Liver (tissue), 10 donors: ENCODE data around the gene GADD45GIP1. TPM values are rescaled to one million over a fixed set of nuclear protein-coding genes. Genes with fewer than 3 reads are reported as not detected.

Source experiments
- DNase-seq: peaks from one replicate; pipeline ENCODE4 v3.0.0-alpha.2; 2017; ENCODE audit warnings: low spot score
- H3K27ac ChIP-seq, 2 donors: one replicate each; pipeline ENCODE4 v1.7.0; 2013; ENCODE audit warnings: inconsistent platforms in 2 of 2, low read length in 2 of 2, control low read depth in 1 of 2, low read depth in 1 of 2, mild to moderate bottlenecking in 1 of 2
- H3K27me3 ChIP-seq, 4 donors: one replicate each; pipeline versions ENCODE4 v1.6.1 to v1.7.0; 2013; ENCODE audit warnings: low read length in 3 of 4, inconsistent platforms in 1 of 4, mild to moderate bottlenecking in 1 of 4, moderate library complexity in 1 of 4; ENCODE audit not compliant: control insufficient read depth in 4 of 4, insufficient read depth in 4 of 4
- H3K36me3 ChIP-seq, 4 donors: one replicate each; pipeline versions ENCODE4 v1.6.1 to v1.7.0; 2013; ENCODE audit warnings: low read length in 3 of 4, mild to moderate bottlenecking in 3 of 4, low read depth in 1 of 4, moderate library complexity in 1 of 4; ENCODE audit not compliant: control insufficient read depth in 4 of 4, insufficient read depth in 3 of 4
- H3K4me1 ChIP-seq, 4 donors: one replicate each; pipeline versions ENCODE4 v1.6.1 to v1.7.0; 2013; ENCODE audit warnings: low read length in 3 of 4, mild to moderate bottlenecking in 3 of 4, moderate library complexity in 1 of 4; ENCODE audit not compliant: control insufficient read depth in 4 of 4, insufficient read depth in 4 of 4
- H3K4me3 ChIP-seq, 3 donors: one replicate each; pipeline versions ENCODE4 v1.6.1 to v1.7.0; 2013; ENCODE audit warnings: low read length in 3 of 3, control low read depth in 1 of 3, low read depth in 1 of 3, mild to moderate bottlenecking in 1 of 3
- H3K9ac ChIP-seq, 2 donors: one replicate each; pipeline ENCODE4 v1.7.0; 2013; ENCODE audit warnings: low read length in 2 of 2, mild to moderate bottlenecking in 2 of 2, moderate library complexity in 2 of 2, control low read depth in 1 of 2, low read depth in 1 of 2
- H3K9me3 ChIP-seq, 4 donors: one replicate each; pipeline versions ENCODE4 v1.6.1 to v1.7.0; 2013; ENCODE audit warnings: low read length in 3 of 4; ENCODE audit not compliant: control insufficient read depth in 4 of 4
- ATF3 ChIP-seq: IDR thresholded peaks from 2 replicates; pipeline ENCODE4 v1.6.1; 2016; ENCODE audit warnings: antibody characterized with exemption
- EGR1 ChIP-seq, 2 donors: IDR thresholded peaks; 2 replicates each; pipeline ENCODE4 v1.6.1; 2016 to 2018; ENCODE audit warnings: antibody characterized with exemption in 2 of 2, low read depth in 2 of 2
- FOXA1 ChIP-seq: IDR thresholded peaks from 2 replicates; pipeline ENCODE4 v1.6.1; 2016; ENCODE audit warnings: antibody characterized with exemption
- FOXA2 ChIP-seq: IDR thresholded peaks from 2 replicates; pipeline ENCODE4 v1.6.1; 2016; ENCODE audit warnings: antibody characterized with exemption
- GABPA ChIP-seq, 2 donors: IDR thresholded peaks in 1 of 2; conservative IDR thresholded peaks in 1 of 2; 2 replicates each; pipeline ENCODE4 v1.6.1; 2016; ENCODE audit warnings: antibody characterized with exemption in 2 of 2, mild to moderate bottlenecking in 1 of 2, moderate library complexity in 1 of 2
- HNF4A ChIP-seq, 2 donors: conservative IDR thresholded peaks; 2 replicates each; pipeline ENCODE4 v1.6.1; 2016; ENCODE audit warnings: antibody characterized with exemption in 2 of 2, mild to moderate bottlenecking in 2 of 2
- HNF4G ChIP-seq: IDR thresholded peaks from 2 replicates; pipeline ENCODE4 v1.6.1; 2016; ENCODE audit warnings: antibody characterized with exemption
- JUND ChIP-seq, 2 donors: IDR thresholded peaks; 2 replicates each; pipeline ENCODE4 v1.6.1; 2016; ENCODE audit warnings: antibody characterized with exemption in 2 of 2
- MAX ChIP-seq: IDR thresholded peaks from 2 replicates; pipeline ENCODE4 v1.6.1; 2016; ENCODE audit warnings: antibody characterized with exemption
- NR2F2 ChIP-seq: IDR thresholded peaks from 2 replicates; pipeline ENCODE4 v1.6.1; 2016; ENCODE audit warnings: antibody characterized with exemption
- RAD21 ChIP-seq, 2 donors: IDR thresholded peaks; 2 replicates each; pipeline ENCODE4 v1.6.1; 2016; ENCODE audit warnings: antibody characterized with exemption in 2 of 2, mild to moderate bottlenecking in 2 of 2
- RXRA ChIP-seq, 2 donors: IDR thresholded peaks; 2 replicates each; pipeline ENCODE4 v1.6.1; 2017 to 2018; ENCODE audit warnings: antibody characterized with exemption in 2 of 2, mild to moderate bottlenecking in 1 of 2
- SP1 ChIP-seq: IDR thresholded peaks from 2 replicates; pipeline ENCODE4 v1.6.1; 2018; ENCODE audit warnings: antibody characterized with exemption, mild to moderate bottlenecking
- TAF1 ChIP-seq: conservative IDR thresholded peaks from 2 replicates; pipeline ENCODE4 v1.6.1; 2016; ENCODE audit warnings: antibody characterized with exemption, mild to moderate bottlenecking
- YY1 ChIP-seq: IDR thresholded peaks from 2 replicates; pipeline ENCODE4 v1.6.1; 2016; ENCODE audit warnings: antibody characterized with exemption, mild to moderate bottlenecking
- WGBS: extraction: QIAGEN DNeasy Blood & Tissue Kit; methylation state at CpG from one replicate; pipeline ENCODE4 v1.1.7; 2013; 5-methylcytosine and 5-hydroxymethylcytosine counted together
- polyA plus RNA-seq, 2 donors: library from polyadenylated mRNA; stranded (reverse) in 1 of 2; unstranded in 1 of 2; fragments of 200-250 nt in 1 of 2; fragments of >200 nt in 1 of 2; fragmentation: Nextera tagmentation in 1 of 2; extraction: Ambion mirVana in 1 of 2; gene quantifications; one replicate each; pipeline versions ENCODE4 v1.2.1 to v1.2.3, GENCODE V29; 2013 to 2015
- small RNA-seq: library from RNA; depleted of rRNA; stranded (forward); fragments of <200 nt; gene quantifications from one replicate; pipeline ENCODE3, GENCODE V24; 2014
- total RNA-seq, 2 donors: library from RNA; depleted of rRNA; stranded (reverse); fragments of >200 nt; gene quantifications; one replicate each; pipeline ENCODE4 v1.2.3, GENCODE V29; 2014
- TF ChIP-seq, protein P1 (sequence below): fragments of 150-350 bp; IDR thresholded peaks from 2 replicates; pipeline ENCODE4 v1.5.1; 2017; ENCODE audit warnings: improper control_type of control experiment, low read depth, low read length; ENCODE audit not compliant: missing input control
- TF ChIP-seq, protein P2 (sequence below): IDR thresholded peaks from 2 replicates; pipeline ENCODE4 v1.6.1; 2016; ENCODE audit warnings: antibody characterized with exemption, mild to moderate bottlenecking
- TF ChIP-seq, protein P3 (sequence below): IDR thresholded peaks from 2 replicates; pipeline ENCODE4 v1.6.1; 2016; ENCODE audit warnings: antibody characterized with exemption
- donor health status: healthy.
- donor health status: healthy.
- donor health status: healthy.
- donor health status: healthy.
- donor health status: healthy.

GADD45GIP1 gene
- total and polyA plus RNA-seq, 4 donors, result 8.4 to 54.2 (median 22.9) TPM

GRCh38 chr19:12912571-12912970 lies 44.5 kb downstream of the GADD45GIP1 start:
- H3K36me3 ChIP-seq, result no peaks in the 10 kb centered on the region
- no peak for DNase-seq
- WGBS, result 60% methylated on average over 4 of the region's 4 CpGs
- H3K4me3 ChIP-seq, result no peak overlapping the region
- no peaks in the 10 kb centered on the region for H3K9me3 ChIP-seq
- TF ChIP-seq GABPA (IDR thresholded peaks at IDR 0.05 in 1 of 2, conservative IDR thresholded peaks at IDR 0.05 in 1 of 2) (no peak), SP1 (no peak)
- H3K27ac ChIP-seq, result no peak overlapping the region
- H3K4me1 ChIP-seq, result peaks cover 0 to 7% (median 5%) of the 10 kb centered on the region in 4 donors
- no peaks in the 10 kb centered on the region for H3K27me3 ChIP-seq
- no peak overlapping the region for H3K9ac ChIP-seq

DNA sequence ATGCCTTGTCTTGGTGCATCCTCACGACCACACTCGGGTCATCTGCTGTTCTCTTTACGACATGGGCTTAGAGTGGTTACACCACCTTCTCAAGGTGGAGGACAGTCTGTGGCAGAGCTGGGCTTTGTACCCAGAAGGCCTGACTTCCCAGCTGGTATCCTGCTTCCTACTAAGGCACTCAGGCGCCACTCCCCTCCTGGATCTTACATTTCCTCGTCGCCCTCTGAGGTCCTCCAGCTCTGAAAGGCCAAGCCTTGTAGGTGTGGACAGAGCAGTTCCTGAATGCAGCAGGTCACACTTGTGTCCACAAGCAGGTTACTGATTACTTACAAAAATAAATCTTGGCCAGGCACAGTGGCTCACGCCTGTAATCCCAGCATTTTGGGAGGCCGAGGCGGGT lies 49.9 kb downstream of the GADD45GIP1 start:
- DNase-seq, result no peak
- Histone ChIP-seq H3K9ac (no peak overlapping the region), H3K36me3 (peaks cover 0 to 5% (median 0%) of the 10 kb centered on the region in 4 donors), H3K9me3 (no peaks in the 10 kb centered on the region), H3K27ac (no peak overlapping the region), H3K4me1 (no peaks in the 10 kb centered on the region), H3K27me3 (no peaks in the 10 kb centered on the region), H3K4me3 (no peak overlapping the region)
- 91% methylated on average over 9 of the region's 9 CpGs for WGBS
- TF ChIP-seq ATF3 (no peak), SP1 (no peak), FOXA1 (no peak), YY1 (no peak), GABPA (IDR thresholded peaks at IDR 0.05 in 1 of 2, conservative IDR thresholded peaks at IDR 0.05 in 1 of 2) (no peak), FOXA2 (no peak), RAD21 (IDR thresholded peaks at IDR 0.05) (no peak), TAF1 (no peak), NR2F2 (no peak), HNF4G (no peak), RXRA (IDR thresholded peaks at IDR 0.05) (no peak), MAX (no peak), HNF4A (conservative IDR thresholded peaks at IDR 0.05) (no peak), JUND (IDR thresholded peaks at IDR 0.05) (no peak), EGR1 (IDR thresholded peaks at IDR 0.05; ENCODE audit: low read depth in 2 of 2) (no peak)
- TF ChIP-seq, protein P1, sequence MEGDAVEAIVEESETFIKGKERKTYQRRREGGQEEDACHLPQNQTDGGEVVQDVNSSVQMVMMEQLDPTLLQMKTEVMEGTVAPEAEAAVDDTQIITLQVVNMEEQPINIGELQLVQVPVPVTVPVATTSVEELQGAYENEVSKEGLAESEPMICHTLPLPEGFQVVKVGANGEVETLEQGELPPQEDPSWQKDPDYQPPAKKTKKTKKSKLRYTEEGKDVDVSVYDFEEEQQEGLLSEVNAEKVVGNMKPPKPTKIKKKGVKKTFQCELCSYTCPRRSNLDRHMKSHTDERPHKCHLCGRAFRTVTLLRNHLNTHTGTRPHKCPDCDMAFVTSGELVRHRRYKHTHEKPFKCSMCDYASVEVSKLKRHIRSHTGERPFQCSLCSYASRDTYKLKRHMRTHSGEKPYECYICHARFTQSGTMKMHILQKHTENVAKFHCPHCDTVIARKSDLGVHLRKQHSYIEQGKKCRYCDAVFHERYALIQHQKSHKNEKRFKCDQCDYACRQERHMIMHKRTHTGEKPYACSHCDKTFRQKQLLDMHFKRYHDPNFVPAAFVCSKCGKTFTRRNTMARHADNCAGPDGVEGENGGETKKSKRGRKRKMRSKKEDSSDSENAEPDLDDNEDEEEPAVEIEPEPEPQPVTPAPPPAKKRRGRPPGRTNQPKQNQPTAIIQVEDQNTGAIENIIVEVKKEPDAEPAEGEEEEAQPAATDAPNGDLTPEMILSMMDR, result no peak
- TF ChIP-seq, protein P2, sequence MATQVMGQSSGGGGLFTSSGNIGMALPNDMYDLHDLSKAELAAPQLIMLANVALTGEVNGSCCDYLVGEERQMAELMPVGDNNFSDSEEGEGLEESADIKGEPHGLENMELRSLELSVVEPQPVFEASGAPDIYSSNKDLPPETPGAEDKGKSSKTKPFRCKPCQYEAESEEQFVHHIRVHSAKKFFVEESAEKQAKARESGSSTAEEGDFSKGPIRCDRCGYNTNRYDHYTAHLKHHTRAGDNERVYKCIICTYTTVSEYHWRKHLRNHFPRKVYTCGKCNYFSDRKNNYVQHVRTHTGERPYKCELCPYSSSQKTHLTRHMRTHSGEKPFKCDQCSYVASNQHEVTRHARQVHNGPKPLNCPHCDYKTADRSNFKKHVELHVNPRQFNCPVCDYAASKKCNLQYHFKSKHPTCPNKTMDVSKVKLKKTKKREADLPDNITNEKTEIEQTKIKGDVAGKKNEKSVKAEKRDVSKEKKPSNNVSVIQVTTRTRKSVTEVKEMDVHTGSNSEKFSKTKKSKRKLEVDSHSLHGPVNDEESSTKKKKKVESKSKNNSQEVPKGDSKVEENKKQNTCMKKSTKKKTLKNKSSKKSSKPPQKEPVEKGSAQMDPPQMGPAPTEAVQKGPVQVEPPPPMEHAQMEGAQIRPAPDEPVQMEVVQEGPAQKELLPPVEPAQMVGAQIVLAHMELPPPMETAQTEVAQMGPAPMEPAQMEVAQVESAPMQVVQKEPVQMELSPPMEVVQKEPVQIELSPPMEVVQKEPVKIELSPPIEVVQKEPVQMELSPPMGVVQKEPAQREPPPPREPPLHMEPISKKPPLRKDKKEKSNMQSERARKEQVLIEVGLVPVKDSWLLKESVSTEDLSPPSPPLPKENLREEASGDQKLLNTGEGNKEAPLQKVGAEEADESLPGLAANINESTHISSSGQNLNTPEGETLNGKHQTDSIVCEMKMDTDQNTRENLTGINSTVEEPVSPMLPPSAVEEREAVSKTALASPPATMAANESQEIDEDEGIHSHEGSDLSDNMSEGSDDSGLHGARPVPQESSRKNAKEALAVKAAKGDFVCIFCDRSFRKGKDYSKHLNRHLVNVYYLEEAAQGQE, result no peak
- TF ChIP-seq, protein P3, sequence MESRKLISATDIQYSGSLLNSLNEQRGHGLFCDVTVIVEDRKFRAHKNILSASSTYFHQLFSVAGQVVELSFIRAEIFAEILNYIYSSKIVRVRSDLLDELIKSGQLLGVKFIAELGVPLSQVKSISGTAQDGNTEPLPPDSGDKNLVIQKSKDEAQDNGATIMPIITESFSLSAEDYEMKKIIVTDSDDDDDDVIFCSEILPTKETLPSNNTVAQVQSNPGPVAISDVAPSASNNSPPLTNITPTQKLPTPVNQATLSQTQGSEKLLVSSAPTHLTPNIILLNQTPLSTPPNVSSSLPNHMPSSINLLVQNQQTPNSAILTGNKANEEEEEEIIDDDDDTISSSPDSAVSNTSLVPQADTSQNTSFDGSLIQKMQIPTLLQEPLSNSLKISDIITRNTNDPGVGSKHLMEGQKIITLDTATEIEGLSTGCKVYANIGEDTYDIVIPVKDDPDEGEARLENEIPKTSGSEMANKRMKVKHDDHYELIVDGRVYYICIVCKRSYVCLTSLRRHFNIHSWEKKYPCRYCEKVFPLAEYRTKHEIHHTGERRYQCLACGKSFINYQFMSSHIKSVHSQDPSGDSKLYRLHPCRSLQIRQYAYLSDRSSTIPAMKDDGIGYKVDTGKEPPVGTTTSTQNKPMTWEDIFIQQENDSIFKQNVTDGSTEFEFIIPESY, result no peak

Small RNA genes lying within 50 kb of the gene (small RNA-seq; reads per million reads assigned to genes)
- gene MIR5695, result 0.24 reads per million, percentile 14 among the genes with 10 or more reads in this experiment
- gene MIR6515, result not detected

Other genes starting within 250 kb of the GADD45GIP1 start
- 10 to 100 TPM; 19.6 to 22.2 TPM for gene TNPO2, start 233.3 kb downstream of the GADD45GIP1 start, total RNA-seq
- gene TNPO2, start 233.3 kb downstream of the GADD45GIP1 start, polyA plus RNA-seq, result 10 to 100 TPM in 1 of 2 donors, 1 to 10 TPM in 1; 6.3 to 12.1 TPM
- 10 to 100 TPM; 69.3 to 84.3 TPM for gene TRIR, start 222.5 kb downstream of the GADD45GIP1 start, total RNA-seq
- 100 to 1,000 TPM; 106 to 169 TPM for gene TRIR, start 222.5 kb downstream of the GADD45GIP1 start, polyA plus RNA-seq
- gene GET3, start 219.7 kb downstream of the GADD45GIP1 start, total RNA-seq, result 10 to 100 TPM; 23.4 to 31.0 TPM
- 10 to 100 TPM; 22.8 to 44.1 TPM for gene GET3, start 219.7 kb downstream of the GADD45GIP1 start, polyA plus RNA-seq
- gene BEST2, start 205.4 kb downstream of the GADD45GIP1 start, total RNA-seq, result not detected
- gene BEST2, start 205.4 kb downstream of the GADD45GIP1 start, polyA plus RNA-seq, result not detected
- gene HOOK2, start 181.7 kb downstream of the GADD45GIP1 start, total RNA-seq, result 10 to 100 TPM; 11.3 to 36.4 TPM
- 10 to 100 TPM; 12.9 to 17.0 TPM for gene HOOK2, start 181.7 kb downstream of the GADD45GIP1 start, polyA plus RNA-seq
- 10 to 100 TPM; 68.6 to 79.2 TPM for gene JUNB, start 165.7 kb downstream of the GADD45GIP1 start, total RNA-seq
- gene JUNB, start 165.7 kb downstream of the GADD45GIP1 start, polyA plus RNA-seq, result 10 to 100 TPM; 32.7 to 44.6 TPM
- gene PRDX2, start 155.4 kb downstream of the GADD45GIP1 start, total RNA-seq, result 1,000 to 10,000 TPM in 1 of 2 donors, 100 to 1,000 TPM in 1; 222 to 1,737 TPM
- 100 to 1,000 TPM; 265 to 301 TPM for gene PRDX2, start 155.4 kb downstream of the GADD45GIP1 start, polyA plus RNA-seq
- gene THSD8, start 155.2 kb downstream of the GADD45GIP1 start, total RNA-seq, result under 1 TPM in 1 of 2 donors, not detected in 1; 0.33 TPM
- gene THSD8, start 155.2 kb downstream of the GADD45GIP1 start, polyA plus RNA-seq, result under 1 TPM; 0.22 to 0.35 TPM
- gene RNASEH2A, start 150.6 kb downstream of the GADD45GIP1 start, total RNA-seq, result 10 to 100 TPM in 1 of 2 donors, 1 to 10 TPM in 1; 1.8 to 17.5 TPM
- gene RNASEH2A, start 150.6 kb downstream of the GADD45GIP1 start, polyA plus RNA-seq, result 1 to 10 TPM; 2.3 to 4.6 TPM
- gene RTBDN, start 122.6 kb downstream of the GADD45GIP1 start, total RNA-seq, result not detected
- not detected for gene RTBDN, start 122.6 kb downstream of the GADD45GIP1 start, polyA plus RNA-seq
- under 1 TPM; 0.08 to 0.19 TPM for gene MAST1, start 118.7 kb downstream of the GADD45GIP1 start, total RNA-seq
- gene MAST1, start 118.7 kb downstream of the GADD45GIP1 start, polyA plus RNA-seq, result under 1 TPM; 0.26 to 0.54 TPM
- 10 to 100 TPM; 11.9 to 13.7 TPM for gene DNASE2, start 75.8 kb downstream of the GADD45GIP1 start, total RNA-seq
- gene DNASE2, start 75.8 kb downstream of the GADD45GIP1 start, polyA plus RNA-seq, result 10 to 100 TPM; 11.3 to 18.4 TPM
- 100 to 1,000 TPM in 1 of 2 donors, not detected in 1; 234 TPM for gene KLF1, start 70.0 kb downstream of the GADD45GIP1 start, total RNA-seq
- not detected for gene KLF1, start 70.0 kb downstream of the GADD45GIP1 start, polyA plus RNA-seq
- gene GCDH, start 66.1 kb downstream of the GADD45GIP1 start, total RNA-seq, result 100 to 1,000 TPM in 1 of 2 donors, 10 to 100 TPM in 1; 65.8 to 118 TPM
- 10 to 100 TPM; 68.6 to 87.7 TPM for gene GCDH, start 66.1 kb downstream of the GADD45GIP1 start, polyA plus RNA-seq
- under 1 TPM in 1 of 2 donors, not detected in 1; 0.42 TPM for gene SYCE2, start 37.9 kb downstream of the GADD45GIP1 start, total RNA-seq
- under 1 TPM; 0.07 to 0.43 TPM for gene SYCE2, start 37.9 kb downstream of the GADD45GIP1 start, polyA plus RNA-seq
- 10 to 100 TPM; 29.8 to 34.0 TPM for gene FARSA, start 23.5 kb downstream of the GADD45GIP1 start, total RNA-seq
- gene FARSA, start 23.5 kb downstream of the GADD45GIP1 start, polyA plus RNA-seq, result 10 to 100 TPM; 34.7 to 50.1 TPM
- gene CALR, start 18.6 kb downstream of the GADD45GIP1 start, total RNA-seq, result 1,000 to 10,000 TPM in 1 of 2 donors, 100 to 1,000 TPM in 1; 618 to 1,316 TPM
- gene CALR, start 18.6 kb downstream of the GADD45GIP1 start, polyA plus RNA-seq, result 1,000 to 10,000 TPM in 1 of 2 donors, 100 to 1,000 TPM in 1; 913 to 1,228 TPM
- gene RAD23A, start 11.4 kb downstream of the GADD45GIP1 start, total RNA-seq, result 100 to 1,000 TPM in 1 of 2 donors, 10 to 100 TPM in 1; 42.9 to 112 TPM
- 10 to 100 TPM; 45.0 to 88.6 TPM for gene RAD23A, start 11.4 kb downstream of the GADD45GIP1 start, polyA plus RNA-seq
- gene DAND5, start 12.4 kb upstream of the GADD45GIP1 start, total RNA-seq, result under 1 TPM in 1 of 2 donors, not detected in 1; 0.23 TPM
- gene DAND5, start 12.4 kb upstream of the GADD45GIP1 start, polyA plus RNA-seq, result not detected
- 10 to 100 TPM; 10.3 to 18.4 TPM for gene NFIX, start 38.3 kb upstream of the GADD45GIP1 start, total RNA-seq
- gene NFIX, start 38.3 kb upstream of the GADD45GIP1 start, polyA plus RNA-seq, result 10 to 100 TPM in 1 of 2 donors, 1 to 10 TPM in 1; 3.3 to 14.8 TPM
- 10 to 100 TPM in 1 of 2 donors, 1 to 10 TPM in 1; 2.0 to 69.7 TPM for gene LYL1, start 145.6 kb upstream of the GADD45GIP1 start, total RNA-seq
- gene LYL1, start 145.6 kb upstream of the GADD45GIP1 start, polyA plus RNA-seq, result 1 to 10 TPM in 1 of 2 donors, under 1 TPM in 1; 0.35 to 2.6 TPM
- 10 to 100 TPM in 1 of 2 donors, 1 to 10 TPM in 1; 8.3 to 15.6 TPM for gene TRMT1, start 159.5 kb upstream of the GADD45GIP1 start, total RNA-seq
- 10 to 100 TPM in 1 of 2 donors, 1 to 10 TPM in 1; 9.8 to 13.7 TPM for gene TRMT1, start 159.5 kb upstream of the GADD45GIP1 start, polyA plus RNA-seq
- 10 to 100 TPM; 16.7 to 18.7 TPM for gene NACC1, start 161.0 kb upstream of the GADD45GIP1 start, total RNA-seq
- 10 to 100 TPM in 1 of 2 donors, under 1 TPM in 1; 0.86 to 24.7 TPM for gene NACC1, start 161.0 kb upstream of the GADD45GIP1 start, polyA plus RNA-seq
- 10 to 100 TPM; 15.7 to 23.3 TPM for gene STX10, start 193.2 kb upstream of the GADD45GIP1 start, total RNA-seq
- 10 to 100 TPM; 19.2 to 32.7 TPM for gene STX10, start 193.2 kb upstream of the GADD45GIP1 start, polyA plus RNA-seq
- 10 to 100 TPM; 11.4 to 20.3 TPM for gene IER2, start 193.2 kb upstream of the GADD45GIP1 start, total RNA-seq
- 10 to 100 TPM; 23.6 to 38.9 TPM for gene IER2, start 193.2 kb upstream of the GADD45GIP1 start, polyA plus RNA-seq